ENCODE measurements around the gene RCAN2.

DNA sequence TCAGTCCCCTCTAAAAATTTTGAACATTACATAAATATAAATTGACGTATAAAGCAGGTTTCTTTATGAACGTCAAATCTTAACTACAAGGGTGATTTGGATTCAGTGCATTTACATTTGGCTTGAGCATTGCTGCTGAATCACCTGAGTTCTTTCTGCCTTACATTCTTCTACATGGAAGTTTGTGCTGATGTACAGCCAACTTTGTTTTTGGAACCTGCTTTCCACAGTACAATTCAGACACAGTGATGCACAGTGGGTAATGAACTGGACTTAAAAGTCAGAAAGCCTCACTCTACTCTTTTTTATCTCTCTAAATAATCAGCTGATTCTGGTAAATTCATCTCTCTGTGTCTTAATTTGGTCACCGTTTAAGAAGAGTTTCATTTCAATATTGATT is 47.6 kb downstream of the RCAN2 start:
- TF ChIP-seq POLR2AphosphoS5 (IDR thresholded peaks at IDR 0.05; ENCODE audit: low read depth, low read length) (no peak), TAF1 (IDR thresholded peaks at IDR 0.05; ENCODE audit: borderline replicate concordance, insufficient read depth, low read length) (no peak)
- TF ChIP-seq, protein P1, sequence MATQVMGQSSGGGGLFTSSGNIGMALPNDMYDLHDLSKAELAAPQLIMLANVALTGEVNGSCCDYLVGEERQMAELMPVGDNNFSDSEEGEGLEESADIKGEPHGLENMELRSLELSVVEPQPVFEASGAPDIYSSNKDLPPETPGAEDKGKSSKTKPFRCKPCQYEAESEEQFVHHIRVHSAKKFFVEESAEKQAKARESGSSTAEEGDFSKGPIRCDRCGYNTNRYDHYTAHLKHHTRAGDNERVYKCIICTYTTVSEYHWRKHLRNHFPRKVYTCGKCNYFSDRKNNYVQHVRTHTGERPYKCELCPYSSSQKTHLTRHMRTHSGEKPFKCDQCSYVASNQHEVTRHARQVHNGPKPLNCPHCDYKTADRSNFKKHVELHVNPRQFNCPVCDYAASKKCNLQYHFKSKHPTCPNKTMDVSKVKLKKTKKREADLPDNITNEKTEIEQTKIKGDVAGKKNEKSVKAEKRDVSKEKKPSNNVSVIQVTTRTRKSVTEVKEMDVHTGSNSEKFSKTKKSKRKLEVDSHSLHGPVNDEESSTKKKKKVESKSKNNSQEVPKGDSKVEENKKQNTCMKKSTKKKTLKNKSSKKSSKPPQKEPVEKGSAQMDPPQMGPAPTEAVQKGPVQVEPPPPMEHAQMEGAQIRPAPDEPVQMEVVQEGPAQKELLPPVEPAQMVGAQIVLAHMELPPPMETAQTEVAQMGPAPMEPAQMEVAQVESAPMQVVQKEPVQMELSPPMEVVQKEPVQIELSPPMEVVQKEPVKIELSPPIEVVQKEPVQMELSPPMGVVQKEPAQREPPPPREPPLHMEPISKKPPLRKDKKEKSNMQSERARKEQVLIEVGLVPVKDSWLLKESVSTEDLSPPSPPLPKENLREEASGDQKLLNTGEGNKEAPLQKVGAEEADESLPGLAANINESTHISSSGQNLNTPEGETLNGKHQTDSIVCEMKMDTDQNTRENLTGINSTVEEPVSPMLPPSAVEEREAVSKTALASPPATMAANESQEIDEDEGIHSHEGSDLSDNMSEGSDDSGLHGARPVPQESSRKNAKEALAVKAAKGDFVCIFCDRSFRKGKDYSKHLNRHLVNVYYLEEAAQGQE (IDR thresholded peaks at IDR 0.05; ENCODE audit: insufficient read depth in 1 of 2, low read depth in 2 of 2, low read length in 2 of 2): no peak

Data from PFSK-1 (cell line).